ENCODE results near the gene PTK6.

DNA sequence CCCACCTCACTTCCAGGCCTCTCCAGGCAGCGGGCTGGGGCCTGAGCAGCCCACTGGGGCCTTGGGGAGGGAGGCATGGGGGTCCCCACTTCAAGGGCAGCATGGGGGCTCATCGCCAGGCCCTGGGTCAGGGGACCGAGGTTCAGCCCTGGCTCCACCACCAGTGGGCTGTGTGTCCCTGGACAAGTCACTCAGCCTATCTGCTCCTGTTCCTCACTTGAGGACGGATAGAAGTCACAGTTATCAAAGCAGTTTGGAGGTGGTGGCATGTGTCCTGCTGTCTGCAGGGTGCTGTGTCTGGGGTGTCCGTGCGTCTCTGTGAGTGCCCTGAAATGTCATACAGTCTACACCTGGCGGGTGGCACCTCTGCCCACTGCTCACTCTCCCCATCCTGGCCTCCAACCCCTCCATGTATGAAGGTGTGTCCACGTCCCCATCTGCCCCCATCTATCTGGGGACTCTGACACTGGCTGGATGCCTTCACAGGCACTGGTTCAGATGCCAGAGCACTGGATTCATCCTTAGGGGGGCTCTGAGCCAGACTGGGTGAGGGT lies 41.9 kb downstream of the PTK6 start:
- TF ChIP-seq, protein P1, sequence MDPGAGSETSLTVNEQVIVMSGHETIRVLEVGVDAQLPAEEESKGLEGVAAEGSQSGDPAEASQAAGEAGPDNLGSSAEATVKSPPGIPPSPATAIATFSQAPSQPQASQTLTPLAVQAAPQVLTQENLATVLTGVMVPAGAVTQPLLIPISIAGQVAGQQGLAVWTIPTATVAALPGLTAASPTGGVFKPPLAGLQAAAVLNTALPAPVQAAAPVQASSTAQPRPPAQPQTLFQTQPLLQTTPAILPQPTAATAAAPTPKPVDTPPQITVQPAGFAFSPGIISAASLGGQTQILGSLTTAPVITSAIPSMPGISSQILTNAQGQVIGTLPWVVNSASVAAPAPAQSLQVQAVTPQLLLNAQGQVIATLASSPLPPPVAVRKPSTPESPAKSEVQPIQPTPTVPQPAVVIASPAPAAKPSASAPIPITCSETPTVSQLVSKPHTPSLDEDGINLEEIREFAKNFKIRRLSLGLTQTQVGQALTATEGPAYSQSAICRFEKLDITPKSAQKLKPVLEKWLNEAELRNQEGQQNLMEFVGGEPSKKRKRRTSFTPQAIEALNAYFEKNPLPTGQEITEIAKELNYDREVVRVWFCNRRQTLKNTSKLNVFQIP (CRISPR knock-in tag; IDR thresholded peaks at IDR 0.05; ENCODE audit: borderline replicate concordance, low read depth) = no peak
- TF ChIP-seq GLIS3 (CRISPR knock-in tag; IDR thresholded peaks at IDR 0.05) (no peak), ISL1 (CRISPR knock-in tag; IDR thresholded peaks at IDR 0.05) (no peak), ZC3H10 (CRISPR knock-in tag; IDR thresholded peaks at IDR 0.05) (no peak)
- TF ChIP-seq, protein P2, sequence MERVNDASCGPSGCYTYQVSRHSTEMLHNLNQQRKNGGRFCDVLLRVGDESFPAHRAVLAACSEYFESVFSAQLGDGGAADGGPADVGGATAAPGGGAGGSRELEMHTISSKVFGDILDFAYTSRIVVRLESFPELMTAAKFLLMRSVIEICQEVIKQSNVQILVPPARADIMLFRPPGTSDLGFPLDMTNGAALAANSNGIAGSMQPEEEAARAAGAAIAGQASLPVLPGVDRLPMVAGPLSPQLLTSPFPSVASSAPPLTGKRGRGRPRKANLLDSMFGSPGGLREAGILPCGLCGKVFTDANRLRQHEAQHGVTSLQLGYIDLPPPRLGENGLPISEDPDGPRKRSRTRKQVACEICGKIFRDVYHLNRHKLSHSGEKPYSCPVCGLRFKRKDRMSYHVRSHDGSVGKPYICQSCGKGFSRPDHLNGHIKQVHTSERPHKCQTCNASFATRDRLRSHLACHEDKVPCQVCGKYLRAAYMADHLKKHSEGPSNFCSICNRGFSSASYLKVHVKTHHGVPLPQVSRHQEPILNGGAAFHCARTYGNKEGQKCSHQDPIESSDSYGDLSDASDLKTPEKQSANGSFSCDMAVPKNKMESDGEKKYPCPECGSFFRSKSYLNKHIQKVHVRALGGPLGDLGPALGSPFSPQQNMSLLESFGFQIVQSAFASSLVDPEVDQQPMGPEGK (CRISPR knock-in tag; IDR thresholded peaks at IDR 0.05; ENCODE audit: borderline replicate concordance) = no peak
- TF ChIP-seq, protein P3, sequence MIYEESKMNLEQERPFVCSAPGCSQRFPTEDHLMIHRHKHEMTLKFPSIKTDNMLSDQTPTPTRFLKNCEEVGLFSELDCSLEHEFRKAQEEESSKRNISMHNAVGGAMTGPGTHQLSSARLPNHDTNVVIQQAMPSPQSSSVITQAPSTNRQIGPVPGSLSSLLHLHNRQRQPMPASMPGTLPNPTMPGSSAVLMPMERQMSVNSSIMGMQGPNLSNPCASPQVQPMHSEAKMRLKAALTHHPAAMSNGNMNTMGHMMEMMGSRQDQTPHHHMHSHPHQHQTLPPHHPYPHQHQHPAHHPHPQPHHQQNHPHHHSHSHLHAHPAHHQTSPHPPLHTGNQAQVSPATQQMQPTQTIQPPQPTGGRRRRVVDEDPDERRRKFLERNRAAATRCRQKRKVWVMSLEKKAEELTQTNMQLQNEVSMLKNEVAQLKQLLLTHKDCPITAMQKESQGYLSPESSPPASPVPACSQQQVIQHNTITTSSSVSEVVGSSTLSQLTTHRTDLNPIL (CRISPR knock-in tag; IDR thresholded peaks at IDR 0.05; ENCODE audit: low read depth) = no peak
